GM12864 (cell line): ENCODE results near the gene STAC.

Experiments used
- DNase-seq: peaks from one replicate; pipeline ENCODE4 v3.0.0-alpha.2; 2011; ENCODE audit warnings: low read depth
- H3K4me3 ChIP-seq: 2 replicates; pipeline ENCODE4 v1.5.1; 2011; ENCODE audit warnings: mild to moderate bottlenecking, low read depth, low read length, control low read depth
- TF ChIP-seq, protein P1 (sequence below): IDR thresholded peaks from 2 replicates; pipeline ENCODE4 v1.5.1; 2011; ENCODE audit warnings: low read depth, mild to moderate bottlenecking, moderate library complexity, low read length, control low read depth, inconsistent platforms; ENCODE audit errors: missing control alignments

STAC gene

DNA sequence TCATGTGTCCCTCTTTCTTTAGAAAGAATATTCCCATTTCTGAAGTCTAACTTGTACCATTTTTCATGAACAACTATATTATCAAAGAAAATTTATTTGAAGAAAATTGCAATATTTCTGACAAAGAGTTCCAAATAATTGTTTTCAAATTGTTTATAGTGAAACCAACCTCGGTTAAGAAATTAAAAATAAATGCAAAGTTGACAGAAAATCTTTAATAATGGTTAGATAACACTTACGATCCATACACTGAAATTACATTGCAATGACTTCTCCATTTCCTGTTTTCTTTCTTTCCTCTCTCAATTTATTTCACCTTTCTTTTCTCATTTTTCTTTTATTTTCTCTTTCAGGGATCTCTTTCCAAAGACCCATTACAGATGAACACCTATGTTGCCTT is 125.1 kb downstream of the STAC start:
- no peak overlapping the region for H3K4me3 ChIP-seq
- TF ChIP-seq, protein P1, sequence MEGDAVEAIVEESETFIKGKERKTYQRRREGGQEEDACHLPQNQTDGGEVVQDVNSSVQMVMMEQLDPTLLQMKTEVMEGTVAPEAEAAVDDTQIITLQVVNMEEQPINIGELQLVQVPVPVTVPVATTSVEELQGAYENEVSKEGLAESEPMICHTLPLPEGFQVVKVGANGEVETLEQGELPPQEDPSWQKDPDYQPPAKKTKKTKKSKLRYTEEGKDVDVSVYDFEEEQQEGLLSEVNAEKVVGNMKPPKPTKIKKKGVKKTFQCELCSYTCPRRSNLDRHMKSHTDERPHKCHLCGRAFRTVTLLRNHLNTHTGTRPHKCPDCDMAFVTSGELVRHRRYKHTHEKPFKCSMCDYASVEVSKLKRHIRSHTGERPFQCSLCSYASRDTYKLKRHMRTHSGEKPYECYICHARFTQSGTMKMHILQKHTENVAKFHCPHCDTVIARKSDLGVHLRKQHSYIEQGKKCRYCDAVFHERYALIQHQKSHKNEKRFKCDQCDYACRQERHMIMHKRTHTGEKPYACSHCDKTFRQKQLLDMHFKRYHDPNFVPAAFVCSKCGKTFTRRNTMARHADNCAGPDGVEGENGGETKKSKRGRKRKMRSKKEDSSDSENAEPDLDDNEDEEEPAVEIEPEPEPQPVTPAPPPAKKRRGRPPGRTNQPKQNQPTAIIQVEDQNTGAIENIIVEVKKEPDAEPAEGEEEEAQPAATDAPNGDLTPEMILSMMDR, result no peak
- DNase-seq, result no peak

- no peak overlapping the region for H3K4me3 ChIP-seq
- no peak for DNase-seq
- TF ChIP-seq, protein P1, result no peak
Observed at GRCh38 chr3:36511791-36512486, 131.6 kb downstream of the STAC start.

DNA sequence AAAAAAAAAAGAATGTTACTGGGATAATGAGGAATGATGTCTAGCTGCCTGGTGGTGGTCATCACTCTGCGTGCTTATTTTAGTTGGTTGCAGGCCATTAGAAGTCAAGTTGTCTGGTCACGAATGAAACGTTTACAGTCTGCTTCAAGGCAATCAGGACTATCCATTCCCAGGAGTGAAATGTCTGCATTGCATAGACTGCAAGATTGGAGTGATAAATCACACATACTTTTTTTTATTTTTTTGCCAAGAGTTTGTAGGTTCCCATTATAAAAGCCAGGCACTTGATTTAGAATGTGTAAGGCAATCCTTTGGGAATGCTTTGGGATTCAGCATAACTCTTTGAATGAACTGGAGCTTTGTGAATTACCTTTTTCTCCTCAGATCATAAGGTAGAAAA is 132.3 kb downstream of the STAC start:
- H3K4me3 ChIP-seq, result no peak overlapping the region
- TF ChIP-seq, protein P1, result no peak

DNA sequence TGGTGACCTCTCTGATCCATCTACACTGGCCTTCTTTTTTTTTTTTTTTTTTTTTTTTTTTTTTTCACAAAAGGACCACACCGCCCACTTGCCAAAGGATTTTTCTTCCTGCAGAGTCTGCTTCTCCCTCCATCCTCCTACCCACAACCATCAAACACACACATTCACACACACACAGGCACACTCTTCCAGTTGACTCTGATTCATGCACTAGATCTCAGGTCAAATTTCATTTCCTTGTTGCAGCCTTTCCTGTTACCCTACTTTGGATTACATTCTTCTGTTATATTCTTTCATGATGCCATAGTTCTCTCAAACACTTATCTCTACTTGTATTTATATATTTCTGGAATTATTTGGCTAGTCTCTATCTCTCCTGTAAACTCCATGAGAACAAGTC is 133.9 kb downstream of the STAC start:
- no peak overlapping the region for H3K4me3 ChIP-seq
- DNase-seq, result no peak
- TF ChIP-seq, protein P1, result no peak

More for the DNA sequence above, 132.3 kb downstream of the STAC start:
- no peak for DNase-seq

DNA sequence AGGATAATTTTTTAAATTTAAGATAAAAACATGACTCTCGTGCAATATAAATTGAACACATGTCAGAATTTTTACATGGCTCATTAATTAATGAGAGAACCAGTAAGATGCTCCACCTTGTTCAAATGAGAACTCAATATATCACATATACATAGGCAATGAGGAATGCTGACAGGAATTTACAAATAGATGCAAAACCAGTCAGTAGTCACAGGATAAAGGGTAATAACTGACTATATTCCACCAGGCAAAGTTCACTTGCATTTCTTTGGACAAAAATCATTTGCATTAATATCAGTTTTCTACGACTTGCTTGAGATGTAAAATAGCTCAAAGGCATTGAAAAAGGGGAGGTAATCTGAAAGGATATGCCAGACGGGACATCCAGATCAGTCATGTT is 139.4 kb downstream of the STAC start:
- no peak overlapping the region for H3K4me3 ChIP-seq
- TF ChIP-seq, protein P1, result no peak
- no peak for DNase-seq

GRCh38 chr3:36520241-36521006 is 140.1 kb downstream of the STAC start:
- TF ChIP-seq, protein P1, result no peak
- H3K4me3 ChIP-seq, result no peak overlapping the region
- DNase-seq, result no peak
